NCI-H2107 treated with DMSO at 0.1 percent for 48 hours (cell line): ENCODE measurements around the gene GNAT3.

ENCODE experiments used
- DNase-seq: peaks from one replicate; lab custom pipeline; 2025; ENCODE audit not compliant: unreplicated experiment; lab: John Stamatoyannopoulos, UW

The GNAT3 gene

GRCh38 chr7:80428161-80429054, 83.5 kb downstream of the GNAT3 start:
- peak; percentile 64 for DNase-seq

- no peak for DNase-seq
These were observed 84.6 kb downstream of the GNAT3 start for GRCh38 chr7:80427218-80427617.

GRCh38 chr7:80420876-80421275, 91.0 kb downstream of the GNAT3 start:
- no peak for DNase-seq

- DNase-seq: no peak
These were observed 94.6 kb downstream of the GNAT3 start for GRCh38 chr7:80417211-80417793.

GRCh38 chr7:80415522-80415921, 96.3 kb downstream of the GNAT3 start:
- no peak for DNase-seq

- no peak for DNase-seq
These were observed 96.8 kb downstream of the GNAT3 start for GRCh38 chr7:80415114-80415513.

GRCh38 chr7:80414331-80414730, 97.5 kb downstream of the GNAT3 start:
- no peak for DNase-seq

GRCh38 chr7:80413383-80413945, 98.4 kb downstream of the GNAT3 start:
- DNase-seq: no peak

- DNase-seq: no peak
These were observed 99.0 kb downstream of the GNAT3 start for GRCh38 chr7:80412842-80413241.

- no peak for DNase-seq
These were observed 100.2 kb downstream of the GNAT3 start for GRCh38 chr7:80411621-80412020.

GRCh38 chr7:80410081-80410480, 101.8 kb downstream of the GNAT3 start:
- DNase-seq: no peak
